HFF-Myc (cell line): ENCODE measurements around the gene NEK6.

Source experiments
- DNase-seq: peaks from one replicate; pipeline ENCODE4 v3.0.0-alpha.2; 2011; ENCODE audit warnings: low read depth; ENCODE audit errors: extremely low read depth
- H3K4me3 ChIP-seq: replicated peaks from 2 replicates; pipeline ENCODE4 v1.5.1; 2011; ENCODE audit warnings: low read depth, mild to moderate bottlenecking, control low read depth, low read length
- TF ChIP-seq, protein P1 (sequence below): IDR thresholded peaks from 2 replicates; pipeline ENCODE4 v1.5.1; 2012; ENCODE audit warnings: mild to moderate bottlenecking, low read depth, low read length, control low read depth; ENCODE audit errors: missing control alignments

NEK6 gene

DNA sequence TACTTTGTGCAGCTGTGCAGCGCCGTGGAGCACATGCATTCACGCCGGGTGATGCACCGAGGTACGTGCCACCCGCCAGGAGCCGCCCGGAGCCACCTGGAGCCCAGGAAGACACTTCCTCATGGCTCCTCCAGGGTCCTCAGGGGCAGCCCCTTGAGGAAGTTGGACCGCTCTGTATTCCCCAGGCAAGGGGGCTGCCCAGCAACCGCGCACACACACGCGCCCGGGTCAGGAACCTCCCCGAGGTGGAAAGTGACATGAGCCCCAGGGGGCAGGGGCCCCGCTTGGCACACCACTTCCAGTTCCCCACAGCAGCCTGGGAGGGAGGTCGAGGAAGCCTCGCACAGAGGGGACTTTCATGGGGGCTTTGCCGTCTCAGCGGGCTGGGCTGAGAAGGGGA is 68.6 kb downstream of the NEK6 start:
- DNase-seq, result no peak
- TF ChIP-seq, protein P1, sequence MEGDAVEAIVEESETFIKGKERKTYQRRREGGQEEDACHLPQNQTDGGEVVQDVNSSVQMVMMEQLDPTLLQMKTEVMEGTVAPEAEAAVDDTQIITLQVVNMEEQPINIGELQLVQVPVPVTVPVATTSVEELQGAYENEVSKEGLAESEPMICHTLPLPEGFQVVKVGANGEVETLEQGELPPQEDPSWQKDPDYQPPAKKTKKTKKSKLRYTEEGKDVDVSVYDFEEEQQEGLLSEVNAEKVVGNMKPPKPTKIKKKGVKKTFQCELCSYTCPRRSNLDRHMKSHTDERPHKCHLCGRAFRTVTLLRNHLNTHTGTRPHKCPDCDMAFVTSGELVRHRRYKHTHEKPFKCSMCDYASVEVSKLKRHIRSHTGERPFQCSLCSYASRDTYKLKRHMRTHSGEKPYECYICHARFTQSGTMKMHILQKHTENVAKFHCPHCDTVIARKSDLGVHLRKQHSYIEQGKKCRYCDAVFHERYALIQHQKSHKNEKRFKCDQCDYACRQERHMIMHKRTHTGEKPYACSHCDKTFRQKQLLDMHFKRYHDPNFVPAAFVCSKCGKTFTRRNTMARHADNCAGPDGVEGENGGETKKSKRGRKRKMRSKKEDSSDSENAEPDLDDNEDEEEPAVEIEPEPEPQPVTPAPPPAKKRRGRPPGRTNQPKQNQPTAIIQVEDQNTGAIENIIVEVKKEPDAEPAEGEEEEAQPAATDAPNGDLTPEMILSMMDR, result no peak
- H3K4me3 ChIP-seq, result no peak overlapping the region

GRCh38 chr9:124327491-124327890 is 69.7 kb downstream of the NEK6 start:
- H3K4me3 ChIP-seq, result no peak overlapping the region
- no peak for DNase-seq
- TF ChIP-seq, protein P1, result no peak

DNA sequence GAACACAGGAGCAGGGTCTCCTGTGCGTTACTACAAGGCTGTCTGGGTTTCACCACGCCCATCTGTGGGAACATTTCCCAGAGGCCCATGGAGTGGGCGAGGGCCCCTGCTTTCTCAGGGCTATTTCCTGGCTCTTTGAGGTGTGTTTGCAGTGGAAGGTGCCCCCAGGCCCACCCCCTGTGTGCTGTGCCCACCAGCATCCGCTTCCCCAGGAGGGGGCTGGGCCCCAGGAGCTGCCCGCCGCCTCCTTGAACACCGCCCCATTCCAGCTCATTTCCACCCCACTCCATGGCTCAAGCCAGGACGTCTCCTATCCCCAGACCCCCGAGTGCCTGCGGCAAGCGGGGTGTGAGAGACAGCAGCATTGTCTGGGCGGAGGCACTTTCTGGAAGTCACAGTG is 70.5 kb downstream of the NEK6 start:
- TF ChIP-seq, protein P1, result no peak

DNA sequence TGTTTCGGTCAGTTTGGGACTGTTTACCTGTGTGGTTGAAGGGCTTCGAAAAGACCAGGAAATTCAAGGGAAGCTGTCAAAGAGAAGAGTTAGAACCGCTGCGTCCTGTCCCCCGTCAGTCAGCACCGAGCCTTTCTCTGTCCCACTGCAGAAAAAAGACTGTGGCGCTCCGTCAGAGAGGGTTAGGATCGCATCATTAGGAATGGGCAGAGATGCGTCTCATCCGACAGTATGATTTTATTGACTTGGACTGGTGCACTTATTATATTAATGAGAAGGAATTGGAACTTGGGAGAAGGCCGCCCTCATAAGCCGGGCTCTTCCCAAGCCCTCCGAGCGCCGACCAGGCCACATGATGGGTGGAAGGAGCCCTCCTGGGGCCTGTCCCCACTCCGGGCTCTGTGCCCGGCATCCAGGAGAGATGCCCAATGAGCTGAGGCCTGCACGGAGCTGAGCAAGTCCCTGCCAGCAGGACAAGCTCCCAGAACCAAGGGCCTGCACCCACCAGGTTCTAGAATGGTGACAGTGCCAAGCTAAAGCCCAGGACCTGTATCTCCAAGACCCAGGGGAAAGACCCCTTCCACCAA is 71.5 kb downstream of the NEK6 start:
- no peak for DNase-seq
- H3K4me3 ChIP-seq, result no peak overlapping the region
- TF ChIP-seq, protein P1, result no peak

More for the DNA sequence above, 70.5 kb downstream of the NEK6 start:
- H3K4me3 ChIP-seq, result no peak overlapping the region
- no peak for DNase-seq

DNA sequence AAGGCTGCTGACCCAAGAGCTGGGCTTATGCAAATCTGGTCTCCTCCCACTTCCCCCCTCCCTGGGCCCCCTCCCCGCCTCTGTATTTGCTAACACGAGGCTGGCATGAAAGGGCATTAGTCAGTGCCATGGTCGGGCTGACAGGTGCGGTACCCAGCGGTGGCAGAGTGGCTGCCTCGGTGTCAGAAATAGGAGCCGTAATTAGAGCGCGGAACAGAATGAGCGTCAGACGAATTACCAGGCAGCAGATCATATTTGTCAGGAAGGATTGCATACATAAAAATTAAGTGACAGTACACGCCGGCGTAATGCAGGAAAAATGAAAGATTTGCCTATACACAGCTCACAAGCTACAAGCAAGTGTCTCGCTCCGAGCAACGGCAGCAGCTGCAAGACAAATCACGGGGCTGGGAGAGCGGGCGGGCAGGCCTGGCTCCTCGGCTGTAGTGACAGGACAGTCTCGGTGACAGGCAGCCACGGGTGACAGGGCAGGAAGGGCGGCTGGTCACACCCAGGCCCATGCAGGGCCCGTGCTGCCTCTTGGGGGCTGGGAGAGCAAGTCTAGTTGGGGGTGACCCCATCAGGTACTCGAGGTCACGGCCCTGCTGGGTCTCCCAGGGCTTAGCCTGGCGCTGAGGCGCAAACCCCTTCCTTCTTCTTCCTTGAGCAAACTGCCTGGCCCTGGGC is 72.4 kb downstream of the NEK6 start:
- DNase-seq, result no peak
- H3K4me3 ChIP-seq, result no peak overlapping the region
- TF ChIP-seq, protein P1, result no peak

- no peak for DNase-seq
- no peak overlapping the region for H3K4me3 ChIP-seq
- TF ChIP-seq, protein P1, result no peak
These were observed 73.8 kb downstream of the NEK6 start for GRCh38 chr9:124331580-124331979.
